DMS 273 (cell line): ENCODE data around the gene ECHDC3.
A peak's percentile ranks its signal among the peaks of the same experiment; 100 is the strongest.

ENCODE experiments used
- DNase-seq: peaks from one replicate; lab custom pipeline; 2025; ENCODE audit not compliant: unreplicated experiment; lab: John Stamatoyannopoulos, UW

The ECHDC3 gene

GRCh38 chr10:11775412-11775811 lies 33.2 kb downstream of the ECHDC3 start:
- no peak for DNase-seq

GRCh38 chr10:11776080-11776479 lies 33.9 kb downstream of the ECHDC3 start:
- DNase-seq = no peak

DNA sequence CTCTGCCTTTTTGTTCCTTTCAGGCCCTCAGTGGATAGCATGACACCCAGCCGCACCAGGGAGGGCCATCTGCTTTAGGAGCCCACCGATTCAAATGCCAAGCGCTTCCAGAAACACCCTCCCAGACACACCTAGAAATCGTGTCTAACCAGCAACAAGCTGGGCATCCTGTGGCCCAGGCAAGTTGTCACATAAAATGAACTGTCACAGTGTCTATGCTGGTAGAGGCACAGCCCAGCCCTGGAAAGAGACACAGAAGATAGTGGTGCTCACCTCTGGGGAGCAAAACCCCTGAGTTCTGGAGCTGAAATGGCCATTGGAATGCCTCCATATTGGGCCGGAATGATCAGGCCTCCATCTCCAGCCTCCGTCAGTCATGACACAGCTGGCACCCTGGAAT lies 38.9 kb downstream of the ECHDC3 start:
- DNase-seq = no peak

GRCh38 chr10:11782793-11783557 lies 40.8 kb downstream of the ECHDC3 start:
- peak; percentile 77 for DNase-seq

DNA sequence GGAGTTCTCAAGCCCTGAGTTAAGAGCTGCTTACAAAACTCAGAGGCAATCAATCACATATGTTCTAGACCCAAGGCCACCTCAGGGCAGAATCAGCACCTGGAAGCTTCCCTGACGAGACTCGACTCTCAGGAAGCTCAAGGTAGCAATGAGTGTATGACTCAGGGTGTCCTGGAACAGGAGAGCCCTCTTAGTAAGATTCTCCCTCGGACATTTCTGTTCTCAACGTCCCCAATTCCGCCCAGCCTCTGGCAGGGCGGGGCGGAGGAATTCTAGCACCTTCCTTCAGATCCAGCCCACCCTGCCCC lies 41.3 kb downstream of the ECHDC3 start:
- DNase-seq = no peak

- DNase-seq = no peak
Measured at GRCh38 chr10:11787374-11787773, 45.2 kb downstream of the ECHDC3 start.

DNA sequence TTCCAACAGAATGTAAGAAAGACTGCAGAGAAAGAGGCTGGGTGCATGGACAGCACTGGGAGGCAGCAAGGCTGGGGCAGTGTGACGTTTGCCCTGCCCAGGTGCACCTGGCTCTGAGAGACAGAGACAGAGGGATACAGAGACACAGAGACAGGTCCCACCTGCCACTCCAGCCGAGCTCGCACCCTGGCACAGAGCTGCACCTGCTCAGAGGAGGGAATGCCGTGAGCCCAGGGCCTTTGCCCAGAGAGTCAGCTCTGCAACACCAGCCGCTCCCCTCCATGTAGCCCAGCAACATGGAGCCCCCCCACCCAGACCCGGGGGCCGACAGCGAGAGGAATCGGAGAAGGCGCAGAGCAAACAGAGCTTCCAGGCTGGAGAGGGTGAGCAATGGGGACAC lies 45.7 kb downstream of the ECHDC3 start:
- no peak for DNase-seq

DNA sequence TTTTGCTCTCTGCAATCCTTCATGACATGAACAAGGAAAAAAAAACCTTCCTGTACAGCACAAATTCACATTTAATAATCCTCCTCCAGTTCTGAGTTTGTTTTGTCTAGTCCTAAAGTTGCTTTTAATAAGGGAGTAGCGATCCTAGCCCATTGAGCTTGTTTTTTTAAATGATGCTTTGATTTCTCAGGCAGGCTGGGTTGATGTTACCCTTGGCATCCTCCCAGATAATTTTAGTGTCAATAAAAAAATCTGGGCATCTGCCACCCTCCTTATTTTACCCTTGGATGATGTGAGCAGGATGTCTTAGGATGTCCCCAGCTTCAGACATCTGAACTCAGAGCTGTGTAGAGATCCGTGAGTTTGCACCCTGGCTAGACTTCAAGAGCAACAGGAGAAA lies 47.1 kb downstream of the ECHDC3 start:
- peak; percentile 3 for DNase-seq

GRCh38 chr10:11789956-11790355 lies 47.8 kb downstream of the ECHDC3 start:
- no peak for DNase-seq

- DNase-seq = no peak
Measured at GRCh38 chr10:11793762-11794479, 51.7 kb downstream of the ECHDC3 start.

GRCh38 chr10:11794566-11794965 lies 52.4 kb downstream of the ECHDC3 start:
- no peak for DNase-seq

DNA sequence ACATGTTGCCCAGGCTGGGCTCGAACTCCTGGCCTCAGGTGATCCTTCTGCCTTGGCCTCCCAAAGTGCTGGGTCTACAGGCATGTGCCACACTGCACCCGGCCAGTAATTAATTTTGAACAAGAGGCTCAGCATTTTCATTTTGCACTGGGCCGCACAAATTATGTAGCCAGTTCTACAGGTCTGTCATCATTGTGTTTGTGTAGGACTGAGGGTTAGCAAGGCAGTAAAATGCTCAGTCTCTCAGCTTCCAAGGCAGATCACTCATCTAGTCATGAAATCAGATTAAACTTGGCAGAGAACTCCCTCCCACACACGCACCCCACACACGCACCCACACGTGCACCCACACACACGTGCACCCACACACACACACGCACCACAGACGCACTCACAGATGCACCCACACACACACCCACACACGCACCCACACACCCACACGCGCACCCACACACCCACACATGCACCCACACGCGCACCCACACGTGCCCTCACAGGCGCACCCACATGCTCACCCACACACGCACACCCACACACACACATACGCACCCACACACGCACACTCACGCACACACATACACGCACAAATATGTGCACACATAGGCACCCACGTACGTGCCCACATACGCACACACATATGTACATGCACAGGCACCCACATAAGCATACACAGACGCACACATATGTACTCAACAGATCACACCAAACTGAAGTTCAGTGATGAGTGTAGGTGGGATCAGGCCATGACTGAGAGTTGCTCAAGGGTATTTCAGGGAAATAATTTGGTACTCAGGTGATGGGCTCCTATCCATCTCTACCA lies 53.1 kb downstream of the ECHDC3 start:
- no peak for DNase-seq

DNA sequence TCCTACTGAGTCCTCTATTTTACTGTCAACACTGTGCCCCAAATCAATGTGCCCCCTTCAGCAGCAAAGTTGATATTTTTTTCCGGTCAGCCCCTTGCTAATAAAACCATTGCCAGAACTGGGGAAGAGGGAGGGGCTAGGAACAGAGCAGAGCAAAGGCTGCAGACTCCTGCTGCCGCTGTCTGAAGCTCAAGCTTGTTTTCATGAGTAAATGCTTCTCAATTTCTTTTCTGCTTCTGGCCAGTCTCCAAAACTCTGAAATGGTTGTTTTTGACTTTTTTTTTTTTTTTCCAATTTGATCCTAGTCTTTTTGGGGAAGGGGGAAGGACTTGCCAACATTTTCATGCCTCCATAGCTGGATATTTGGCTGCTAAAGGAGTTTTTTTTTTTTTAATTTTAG lies 54.3 kb downstream of the ECHDC3 start:
- no peak for DNase-seq

DNA sequence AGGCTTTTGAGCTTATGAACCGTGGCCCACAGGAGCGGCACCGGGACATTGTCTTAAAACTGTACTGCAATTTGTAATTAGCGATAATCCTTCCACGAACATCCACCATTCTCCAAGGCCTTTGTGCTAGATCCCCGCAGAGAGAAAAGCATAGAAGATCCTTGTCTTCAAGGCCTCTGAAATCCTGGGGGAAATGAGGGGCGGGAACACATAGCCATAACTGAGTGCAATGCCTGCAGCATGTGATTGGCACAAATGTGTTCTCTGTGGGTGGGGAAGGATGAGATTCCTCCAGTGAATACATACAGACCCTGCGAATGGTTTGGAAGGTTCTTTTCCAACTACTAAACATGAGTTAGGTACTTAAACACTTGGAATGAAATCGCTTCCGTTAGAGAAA lies 55.1 kb downstream of the ECHDC3 start:
- no peak for DNase-seq

- DNase-seq = no peak
Measured at GRCh38 chr10:11797847-11798633, 55.9 kb downstream of the ECHDC3 start.

- DNase-seq = no peak
Measured at GRCh38 chr10:11798845-11799735, 56.9 kb downstream of the ECHDC3 start.

GRCh38 chr10:11799736-11800080 lies 57.5 kb downstream of the ECHDC3 start:
- DNase-seq = no peak

GRCh38 chr10:11804336-11804735 lies 62.2 kb downstream of the ECHDC3 start:
- no peak for DNase-seq

DNA sequence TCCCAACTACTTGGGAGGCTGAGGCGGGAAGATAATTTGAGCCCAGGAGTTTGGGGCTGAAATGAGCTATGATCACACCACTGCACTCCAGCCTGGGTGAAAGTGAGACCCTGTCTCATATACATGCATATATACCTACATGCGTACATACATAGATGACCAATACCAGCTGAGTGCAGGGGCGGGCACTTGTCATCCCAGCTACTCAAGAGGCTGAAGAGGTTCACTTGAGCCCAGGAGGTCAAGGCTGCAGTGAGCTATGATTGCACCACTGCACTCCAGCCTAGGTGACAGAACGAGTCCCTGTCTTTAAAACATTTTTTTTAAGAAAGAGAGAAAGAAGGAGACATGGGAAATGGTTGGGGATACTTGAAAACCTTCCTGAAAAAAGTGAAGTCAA lies 63.6 kb downstream of the ECHDC3 start:
- no peak for DNase-seq

DNA sequence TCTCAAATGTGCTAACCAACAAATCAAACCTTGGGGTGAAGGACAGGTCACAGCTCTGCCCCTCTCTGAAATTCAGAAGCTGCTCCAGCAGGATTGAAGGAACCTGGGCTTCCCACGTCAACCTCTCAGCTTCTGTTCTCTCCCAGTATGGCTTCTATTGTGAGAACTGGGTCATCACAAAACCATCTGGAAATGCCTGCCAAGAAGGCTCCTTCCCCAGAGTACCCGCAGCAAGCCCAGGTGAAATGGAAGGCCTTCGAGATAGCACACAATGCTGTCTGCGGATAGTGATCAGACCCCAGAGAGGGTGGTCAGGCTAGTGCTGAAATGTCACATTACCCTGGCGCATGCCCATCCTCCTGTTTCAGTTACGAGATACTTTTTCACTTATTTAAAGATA lies 64.5 kb downstream of the ECHDC3 start:
- no peak for DNase-seq
